ENCODE measurements around the gene KIF26A.

Gene KIF26A

DNA sequence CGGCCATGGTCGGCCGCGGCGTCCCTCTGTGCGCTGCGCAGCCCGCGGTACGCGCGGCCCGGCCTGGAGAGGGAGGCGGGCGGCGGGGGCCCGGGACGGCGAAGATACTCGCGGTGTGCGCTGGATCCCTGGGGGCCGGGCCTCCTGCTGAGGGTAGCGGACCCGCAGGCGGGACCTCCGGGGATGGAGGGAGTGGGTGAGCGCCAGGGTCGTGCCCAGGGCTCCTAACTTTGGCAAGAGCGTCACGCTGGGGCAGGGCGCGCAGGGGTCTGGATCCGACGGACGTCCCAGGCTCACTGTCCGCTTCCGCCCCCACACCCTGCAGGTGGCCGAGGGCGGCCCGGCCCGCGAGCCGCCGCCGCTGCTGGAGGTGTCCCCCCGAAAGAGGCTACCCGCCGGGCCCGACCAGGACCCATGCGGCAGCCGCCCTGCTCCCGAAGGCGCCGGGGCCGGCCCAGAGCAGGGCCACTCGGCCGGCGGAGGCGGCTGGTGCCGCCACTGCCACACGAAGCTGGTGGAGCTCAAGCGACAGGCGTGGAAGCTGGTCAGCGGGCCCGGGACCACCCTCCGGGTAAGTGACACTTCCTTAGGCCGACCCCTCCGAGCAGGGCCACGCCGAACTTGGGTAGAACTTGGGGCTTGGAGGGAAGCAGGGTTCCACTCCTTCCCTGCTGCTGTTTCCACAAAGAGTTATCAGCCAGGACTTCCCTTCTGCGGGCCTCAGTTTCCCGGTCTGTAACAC, 502 bp downstream of the KIF26A start:
- ChIA-PET CTCF (interaction anchor here (1.6 kb wide), 1 partner anchor 425 kb away, joined by 8 read pairs; no protein-coding TSS in a partner anchor), POLR2A (ENCODE audit: low non-redundant PET) (no interaction called here)
- TF ChIP-seq, protein P1, sequence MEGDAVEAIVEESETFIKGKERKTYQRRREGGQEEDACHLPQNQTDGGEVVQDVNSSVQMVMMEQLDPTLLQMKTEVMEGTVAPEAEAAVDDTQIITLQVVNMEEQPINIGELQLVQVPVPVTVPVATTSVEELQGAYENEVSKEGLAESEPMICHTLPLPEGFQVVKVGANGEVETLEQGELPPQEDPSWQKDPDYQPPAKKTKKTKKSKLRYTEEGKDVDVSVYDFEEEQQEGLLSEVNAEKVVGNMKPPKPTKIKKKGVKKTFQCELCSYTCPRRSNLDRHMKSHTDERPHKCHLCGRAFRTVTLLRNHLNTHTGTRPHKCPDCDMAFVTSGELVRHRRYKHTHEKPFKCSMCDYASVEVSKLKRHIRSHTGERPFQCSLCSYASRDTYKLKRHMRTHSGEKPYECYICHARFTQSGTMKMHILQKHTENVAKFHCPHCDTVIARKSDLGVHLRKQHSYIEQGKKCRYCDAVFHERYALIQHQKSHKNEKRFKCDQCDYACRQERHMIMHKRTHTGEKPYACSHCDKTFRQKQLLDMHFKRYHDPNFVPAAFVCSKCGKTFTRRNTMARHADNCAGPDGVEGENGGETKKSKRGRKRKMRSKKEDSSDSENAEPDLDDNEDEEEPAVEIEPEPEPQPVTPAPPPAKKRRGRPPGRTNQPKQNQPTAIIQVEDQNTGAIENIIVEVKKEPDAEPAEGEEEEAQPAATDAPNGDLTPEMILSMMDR (conservative IDR thresholded peaks at IDR 0.05; ENCODE audit: low read depth), result no peak
- DNase-seq (ENCODE audit: low spot score), result no peak
- peak overlapping the region; percentile 16; the same call in 1 of the 2 replicates for H3K27ac ChIP-seq

DNA sequence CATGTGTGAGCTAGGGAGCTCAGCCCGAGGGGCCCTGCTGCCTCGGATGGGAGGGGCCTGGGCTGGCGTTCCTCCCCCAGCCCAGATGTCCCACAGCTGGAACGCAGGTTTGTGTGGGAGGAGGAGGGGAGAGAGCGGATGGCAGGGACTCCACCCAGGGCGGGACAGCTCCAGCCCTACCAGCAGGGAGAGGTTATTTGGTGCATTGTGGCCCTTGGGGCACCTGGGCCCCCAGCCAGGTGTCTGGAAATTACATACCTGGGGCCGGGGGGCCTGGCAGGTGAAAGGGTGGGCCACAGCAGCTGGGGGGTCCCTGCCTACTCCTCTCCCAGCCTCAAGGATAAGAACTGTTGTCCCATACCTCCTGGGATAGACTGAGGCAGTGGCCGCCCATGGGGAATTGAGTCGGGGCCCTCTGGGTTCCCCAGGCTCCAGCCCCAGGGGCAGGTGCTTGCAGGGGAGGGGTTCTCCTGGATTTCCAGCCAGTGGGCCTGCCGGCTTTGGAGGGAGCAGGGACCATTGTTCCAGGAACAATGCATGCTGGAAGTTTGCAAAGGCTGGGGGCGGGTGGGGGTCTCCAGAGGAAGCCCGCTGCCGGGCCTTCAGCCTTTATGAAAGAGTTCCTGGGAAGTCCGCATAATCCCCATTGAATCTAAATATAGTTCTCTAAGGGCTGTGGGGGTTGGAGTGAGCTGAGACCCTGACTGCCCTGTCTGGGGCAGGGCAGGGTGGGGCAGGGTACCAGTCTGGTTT, 1.2 kb downstream of the KIF26A start:
- H3K27ac ChIP-seq, result no peak overlapping the region; the same call in 1 of the 2 replicates
- no peak for DNase-seq (ENCODE audit: low spot score)
- TF ChIP-seq, protein P1 (conservative IDR thresholded peaks at IDR 0.05; ENCODE audit: low read depth), result no peak
- POLR2A ChIA-PET (ENCODE audit: low non-redundant PET), result no interaction called here
- CTCF ChIA-PET, result interaction anchor here (0.6 to 1.6 kb wide), 2 partner anchors 11 to 425 kb away, joined by 5 to 8 read pairs; no protein-coding TSS in a partner anchor

DNA sequence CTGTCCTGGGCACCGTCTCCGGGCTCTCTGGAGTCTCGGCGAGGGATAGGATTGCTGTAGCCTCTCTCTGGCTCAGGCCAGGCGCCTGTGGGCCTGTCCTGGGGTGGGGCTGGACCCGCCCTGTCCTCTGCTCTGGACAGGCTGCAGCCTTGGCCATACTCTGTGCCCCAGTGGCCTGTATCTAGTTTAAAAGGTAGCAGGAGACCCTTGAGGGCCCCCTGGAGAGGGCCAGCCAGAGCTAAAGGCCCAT, 1.8 kb downstream of the KIF26A start:
- CTCF ChIA-PET, result interaction anchor here (0.6 to 1.6 kb wide), 2 partner anchors 10 to 424 kb away, joined by 5 to 8 read pairs; no protein-coding TSS in a partner anchor
- DNase-seq (ENCODE audit: low spot score), result no peak
- no peak overlapping the region; the same call in 1 of the 2 replicates for H3K27ac ChIP-seq
- POLR2A ChIA-PET (ENCODE audit: low non-redundant PET), result no interaction called here
- TF ChIP-seq, protein P1 (conservative IDR thresholded peaks at IDR 0.05; ENCODE audit: low read depth), result no peak

DNA sequence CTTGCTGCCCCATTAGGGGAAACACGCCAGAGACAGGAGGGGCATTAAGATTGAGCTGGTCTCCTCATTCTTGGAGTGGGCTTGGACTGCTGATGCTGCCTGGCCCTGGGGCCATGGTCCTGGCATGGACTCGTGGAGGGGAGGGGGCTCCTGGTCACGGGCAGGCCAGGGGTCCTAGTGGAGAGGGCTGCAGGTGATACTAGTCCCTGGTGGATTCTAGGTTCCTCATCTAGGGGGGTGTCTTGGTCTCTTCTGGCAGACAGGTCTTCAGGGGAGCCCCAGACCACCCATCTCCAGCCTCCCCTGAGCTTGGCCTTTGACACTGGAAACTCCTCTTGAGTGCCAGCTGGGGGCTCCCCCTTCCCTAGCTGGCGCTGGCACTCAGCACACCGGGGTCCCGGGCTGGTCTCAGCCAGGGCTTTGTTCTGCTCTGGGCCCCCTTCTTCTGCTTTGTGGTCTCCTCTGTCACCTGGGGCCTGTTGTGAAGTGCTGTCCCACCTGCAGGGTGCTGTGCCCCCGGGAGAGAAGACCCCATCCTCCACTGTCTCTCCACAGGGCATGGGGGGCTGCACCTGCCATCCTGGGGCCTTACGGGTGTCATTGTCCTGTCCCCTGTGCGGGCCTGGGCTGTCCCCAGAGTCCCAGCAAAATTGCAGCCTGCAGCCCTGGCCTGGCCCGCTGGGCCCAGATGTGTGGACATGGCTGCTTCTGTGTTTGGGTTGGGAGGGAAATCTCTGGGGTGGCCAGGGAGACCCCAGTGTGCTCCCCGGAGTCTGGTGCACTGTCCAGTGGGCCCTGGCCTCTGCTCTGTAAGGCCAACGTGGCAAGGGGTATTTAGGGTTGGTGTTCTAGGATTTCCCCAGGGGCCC, 2.3 kb downstream of the KIF26A start:
- no peak overlapping the region; the same call in 1 of the 2 replicates for H3K27ac ChIP-seq
- TF ChIP-seq, protein P1 (conservative IDR thresholded peaks at IDR 0.05; ENCODE audit: low read depth), result no peak
- ChIA-PET CTCF (interaction anchor here (0.6 to 1.6 kb wide), 2 partner anchors 177 to 424 kb away, joined by 3 to 8 read pairs; no protein-coding TSS in a partner anchor), POLR2A (ENCODE audit: low non-redundant PET) (no interaction called here)
- no peak for DNase-seq (ENCODE audit: low spot score)

DNA sequence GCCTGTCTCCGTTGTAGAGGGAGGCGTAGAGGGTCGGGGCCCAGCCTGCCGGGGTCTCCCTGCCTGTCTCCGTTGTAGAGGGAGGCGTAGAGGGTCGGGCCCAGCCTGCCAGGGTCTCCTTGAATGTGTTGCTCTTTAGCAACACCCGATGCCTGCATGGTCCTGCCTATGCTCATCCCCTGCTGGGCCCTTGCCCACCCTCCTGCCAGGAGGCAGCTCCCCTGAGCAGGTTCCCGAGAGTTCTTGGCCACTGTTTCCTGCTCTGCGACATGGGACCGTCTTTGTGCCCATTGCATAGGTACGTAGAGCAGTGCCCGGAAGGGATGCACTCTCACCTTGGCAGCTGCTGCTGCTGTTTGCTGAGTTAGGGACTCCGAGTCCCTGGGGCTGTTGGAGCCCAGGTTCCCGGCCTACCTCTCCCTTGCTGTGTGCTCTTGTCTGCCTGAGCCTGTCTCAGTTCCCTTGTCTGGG, 3.3 kb downstream of the KIF26A start:
- no peak overlapping the region for H3K27ac ChIP-seq
- TF ChIP-seq, protein P1 (conservative IDR thresholded peaks at IDR 0.05; ENCODE audit: low read depth), result no peak
- CTCF ChIA-PET, result no interaction called here
- POLR2A ChIA-PET (ENCODE audit: low non-redundant PET), result no interaction called here
- DNase-seq (ENCODE audit: low spot score), result no peak

All from RWPE1 (cell line).